GM19455 (cell line): Measurements from ENCODE around the gene HECTD2.
"Not testable (repeated sequence)": the region's sequence is repeated elsewhere in the genome, so short reads cannot be mapped to it uniquely, and the experiment has no call there.

Experiments
- ATAC-seq: cut with Tn5 transposase; IDR thresholded peaks from one replicate; pipeline ENCODE4 v1.9.1; 2021; ENCODE audit not compliant: unreplicated experiment

HECTD2 gene

GRCh38 chr10:91412354-91413087 is 2.4 kb downstream of the HECTD2 start:
- ATAC-seq: no peak

- ATAC-seq: no peak
Measured at GRCh38 chr10:91415816-91416215, 5.7 kb downstream of the HECTD2 start.

GRCh38 chr10:91416339-91416855 is 6.3 kb downstream of the HECTD2 start:
- no peak for ATAC-seq

GRCh38 chr10:91418416-91418815 is 8.3 kb downstream of the HECTD2 start:
- no peak for ATAC-seq

- ATAC-seq: no peak
Measured at GRCh38 chr10:91420868-91421267, 10.7 kb downstream of the HECTD2 start.

GRCh38 chr10:91422915-91423314 is 12.8 kb downstream of the HECTD2 start:
- ATAC-seq: no peak

- ATAC-seq: no peak
Measured at GRCh38 chr10:91424016-91424415, 13.9 kb downstream of the HECTD2 start.

GRCh38 chr10:91432175-91432574 is 22.0 kb downstream of the HECTD2 start:
- ATAC-seq: no peak

- ATAC-seq: no peak
Measured at GRCh38 chr10:91433620-91434019, 23.5 kb downstream of the HECTD2 start.

GRCh38 chr10:91434041-91434440 is 23.9 kb downstream of the HECTD2 start:
- no peak for ATAC-seq

- no peak for ATAC-seq
Measured at GRCh38 chr10:91435241-91435640, 25.1 kb downstream of the HECTD2 start.

GRCh38 chr10:91438228-91438627 is 28.1 kb downstream of the HECTD2 start:
- not testable (repeated sequence) for ATAC-seq

- no peak for ATAC-seq
Measured at GRCh38 chr10:91444211-91445182, 34.4 kb downstream of the HECTD2 start.

GRCh38 chr10:91452063-91452462 is 41.9 kb downstream of the HECTD2 start:
- no peak for ATAC-seq

- ATAC-seq: no peak
Measured at GRCh38 chr10:91453535-91453934, 43.4 kb downstream of the HECTD2 start.

- not testable (repeated sequence) for ATAC-seq
Measured at GRCh38 chr10:91455135-91455534, 45.0 kb downstream of the HECTD2 start.

- ATAC-seq: no peak
Measured at GRCh38 chr10:91460681-91461080, 50.5 kb downstream of the HECTD2 start.

- ATAC-seq: no peak
Measured at GRCh38 chr10:91462423-91462822, 52.3 kb downstream of the HECTD2 start.

GRCh38 chr10:91464500-91464899 is 54.4 kb downstream of the HECTD2 start:
- no peak for ATAC-seq

GRCh38 chr10:91465261-91465660 is 55.1 kb downstream of the HECTD2 start:
- ATAC-seq: no peak

- ATAC-seq: no peak
Measured at GRCh38 chr10:91467114-91467513, 57.0 kb downstream of the HECTD2 start.

- no peak for ATAC-seq
Measured at GRCh38 chr10:91471602-91472001, 61.5 kb downstream of the HECTD2 start.
